H1 (cell line): ENCODE data around the gene KIAA1671. TPM values are rescaled to one million over a fixed set of nuclear protein-coding genes. Genes with fewer than 3 reads are reported as not detected.

Experiments used
- CTCF ChIA-PET: fragments of 300-600 bp; sonication (Branson Sonifier 250); formaldehyde crosslinking; loops from one replicate; lab custom pipeline; 2021; ENCODE audit not compliant: partially characterized antibody; lab: Charles Lee
- POLR2A ChIA-PET: fragments of 300-600 bp; sonication (Branson Sonifier 250); formaldehyde crosslinking; loops from one replicate; lab custom pipeline; 2021; ENCODE audit warnings: inconsistent platforms; ENCODE audit not compliant: partially characterized antibody; lab: Charles Lee
- DNase-seq, 2 experiments: peaks; one replicate each; pipeline versions ENCODE4 v3.0.0 to v3.0.0-alpha.2; 2010 to 2022; ENCODE audit warnings: low spot score in 2 of 2, low read depth in 1 of 2, mixed read lengths in 1 of 2
- FAIRE-seq: peaks from 2 replicates; lab custom pipeline; 2011; peaks lifted over from hg19 to GRCh38; lab: Jason Lieb, UNC
- H2AFZ ChIP-seq: 2 replicates; pipeline ENCODE4 v1.8.1; 2012; ENCODE audit warnings: low read length, inconsistent platforms
- H2AK5ac ChIP-seq: 2 replicates; pipeline ENCODE4 v1.6.1; 2013; ENCODE audit warnings: low read depth, low read length
- H2BK120ac ChIP-seq: replicated peaks from 2 replicates; pipeline ENCODE3; 2013; ENCODE audit warnings: low read depth, low read length, inconsistent platforms
- H2BK12ac ChIP-seq: 2 replicates; pipeline ENCODE4 v1.6.1; 2013; ENCODE audit warnings: low read depth, low read length
- H2BK15ac ChIP-seq: 2 replicates; pipeline ENCODE4 v1.6.1; 2013; ENCODE audit warnings: low read length
- H2BK20ac ChIP-seq: 2 replicates; pipeline ENCODE4 v1.6.1; 2013; ENCODE audit warnings: low read length
- H2BK5ac ChIP-seq: 2 replicates; pipeline ENCODE4 v1.6.1; 2013; ENCODE audit warnings: low read depth, low read length
- H3K14ac ChIP-seq: 2 replicates; pipeline ENCODE4 v1.6.1; 2013; ENCODE audit warnings: inconsistent platforms; ENCODE audit not compliant: insufficient read length
- H3K18ac ChIP-seq: 2 replicates; pipeline ENCODE4 v1.6.1; 2013; ENCODE audit warnings: low read length; ENCODE audit errors: extremely low read depth
- H3K23ac ChIP-seq: 2 replicates; pipeline ENCODE4 v1.6.1; 2013; ENCODE audit warnings: inconsistent platforms; ENCODE audit not compliant: insufficient read length
- H3K23me2 ChIP-seq: 2 replicates; pipeline ENCODE4 v1.6.1; 2013; ENCODE audit warnings: low read depth, low read length
- H3K27ac ChIP-seq: 2 replicates; pipeline ENCODE4 v1.6.1; 2011; ENCODE audit warnings: low read depth, low read length, inconsistent platforms
- H3K27me3 ChIP-seq, 4 experiments: replicated peaks in 1 of 4; 1 replicate in 1 of 4; 2 replicates in 3 of 4; pipeline versions ENCODE4 v1.6.1 to v1.8.1; 2011 to 2013; ENCODE audit warnings: low read length in 3 of 4, mild to moderate bottlenecking in 3 of 4, inconsistent platforms in 2 of 4, mixed read lengths in 2 of 4, moderate library complexity in 1 of 4; ENCODE audit not compliant: control insufficient read depth in 3 of 4, insufficient read depth in 3 of 4; ENCODE audit errors: extremely low read depth in 1 of 4
- H3K36me3 ChIP-seq, 4 experiments: 2 replicates each; pipeline versions ENCODE4 v1.6.1 to v1.8.1; 2011 to 2013; ENCODE audit warnings: mild to moderate bottlenecking in 4 of 4, low read length in 3 of 4, moderate library complexity in 2 of 4, control low read depth in 1 of 4, inconsistent platforms in 1 of 4; ENCODE audit not compliant: insufficient read depth in 4 of 4, control insufficient read depth in 2 of 4
- H3K4ac ChIP-seq: replicated peaks from 2 replicates; pipeline ENCODE3; 2013; ENCODE audit warnings: low read length, low read depth, mixed read lengths, inconsistent platforms; ENCODE audit not compliant: insufficient read length
- H3K4me1 ChIP-seq, 4 experiments: replicated peaks in 1 of 4; 1 replicate in 1 of 4; 2 replicates in 3 of 4; pipeline versions ENCODE4 v1.6.1 to v1.8.1; 2011 to 2013; ENCODE audit warnings: low read length in 3 of 4, inconsistent platforms in 2 of 4, mixed read lengths in 1 of 4; ENCODE audit not compliant: insufficient read depth in 4 of 4, control insufficient read depth in 3 of 4
- H3K4me2 ChIP-seq, 2 experiments: 2 replicates each; pipeline versions ENCODE4 v1.6.1 to v1.8.1; 2011 to 2013; ENCODE audit warnings: low read depth in 2 of 2, low read length in 2 of 2, control low read depth in 1 of 2, inconsistent platforms in 1 of 2, mild to moderate bottlenecking in 1 of 2; ENCODE audit not compliant: insufficient read depth in 1 of 2
- H3K4me3 ChIP-seq, 4 experiments: fragments of 200-600, 300-600 bp in 1 of 4; sonication (generic), shearing (Covaris generic), sonication (Bioruptor Twin) in 1 of 4; 2 replicates each; pipeline versions ENCODE4 v1.5.1 to v1.8.1; 2011 to 2016; ENCODE audit warnings: low read length in 4 of 4, low read depth in 3 of 4, control low read depth in 2 of 4, inconsistent platforms in 2 of 4, mild to moderate bottlenecking in 2 of 4, mixed read lengths in 1 of 4, moderate library complexity in 1 of 4; ENCODE audit not compliant: insufficient read depth in 2 of 4; ENCODE audit errors: extremely low read depth in 1 of 4
- H3K56ac ChIP-seq: replicated peaks from 2 replicates; pipeline ENCODE3; 2013; ENCODE audit warnings: low read depth, mild to moderate bottlenecking, mixed read lengths, low read length, inconsistent platforms; ENCODE audit not compliant: insufficient read length
- H3K79me1 ChIP-seq: 2 replicates; pipeline ENCODE4 v1.6.1; 2013; ENCODE audit warnings: low read depth, low read length, control low read depth
- H3K79me2 ChIP-seq, 2 experiments: 2 replicates each; pipeline versions ENCODE4 v1.6.1 to v1.8.1; 2012 to 2013; ENCODE audit warnings: low read length in 2 of 2, mild to moderate bottlenecking in 2 of 2, inconsistent platforms in 1 of 2; ENCODE audit not compliant: insufficient read depth in 2 of 2, control insufficient read depth in 1 of 2
- H3K9ac ChIP-seq, 4 experiments: replicated peaks in 1 of 4; 1 replicate in 1 of 4; 2 replicates in 3 of 4; pipeline versions ENCODE4 v1.6.1 to v1.8.1; 2011 to 2013; ENCODE audit warnings: low read depth in 3 of 4, low read length in 3 of 4, control low read depth in 2 of 4, mild to moderate bottlenecking in 2 of 4, moderate library complexity in 2 of 4, inconsistent platforms in 1 of 4; ENCODE audit errors: extremely low read depth in 1 of 4
- H3K9me3 ChIP-seq, 2 experiments: 2 replicates each; pipeline versions ENCODE4 v1.6.1 to v1.8.1; 2012 to 2013; ENCODE audit warnings: mild to moderate bottlenecking in 2 of 2, moderate library complexity in 2 of 2, control low read depth in 1 of 2, inconsistent platforms in 1 of 2, low read depth in 1 of 2, low read length in 1 of 2, mixed read lengths in 1 of 2; ENCODE audit not compliant: insufficient read depth in 2 of 2
- H4K20me1 ChIP-seq, 2 experiments: replicated peaks in 1 of 2; 2 replicates each; pipeline versions ENCODE3 to v1.8.1; 2011 to 2013; ENCODE audit warnings: inconsistent platforms in 2 of 2, low read length in 2 of 2, mild to moderate bottlenecking in 1 of 2; ENCODE audit not compliant: insufficient read depth in 2 of 2, control insufficient read depth in 1 of 2
- H4K5ac ChIP-seq: 2 replicates; pipeline ENCODE4 v1.6.1; 2013; ENCODE audit warnings: low read length, low read depth, mixed read lengths, inconsistent platforms; ENCODE audit not compliant: insufficient read length
- H4K8ac ChIP-seq: 2 replicates; pipeline ENCODE4 v1.8.0; 2013; ENCODE audit warnings: mild to moderate bottlenecking, moderate library complexity, low read length, inconsistent platforms; ENCODE audit not compliant: insufficient read depth; ENCODE audit errors: extremely low read depth
- H4K91ac ChIP-seq: replicated peaks from 2 replicates; pipeline ENCODE3; 2013; ENCODE audit warnings: low read length, mixed read lengths, inconsistent platforms; ENCODE audit not compliant: insufficient read length
- SRF ChIP-seq: IDR thresholded peaks from 2 replicates; pipeline ENCODE4 v1.6.1; 2011; ENCODE audit warnings: mild to moderate bottlenecking, low read depth, low read length, moderate library complexity
- WGBS, 2 experiments: shearing (Covaris generic) in 1 of 2; methylation state at CpG; one replicate each; pipeline versions ENCODE4 v1.1.6 to v1.1.7; 2013 to 2015; ENCODE audit warnings: low lambda C conversion rate in 2 of 2, mixed read lengths in 2 of 2, inconsistent platforms in 1 of 2, low coverage in 1 of 2, missing lambda C conversion rate in 1 of 2; ENCODE audit not compliant: insufficient replicate concordance in 2 of 2, insufficient coverage in 1 of 2, insufficient read length in 1 of 2; ENCODE audit errors: extremely low coverage in 1 of 2, missing lambda C conversion rate in 1 of 2; 5-methylcytosine and 5-hydroxymethylcytosine counted together
- polyA plus RNA-seq, 7 experiments: library from polyadenylated mRNA; depleted of rRNA in 3 of 7; stranded (reverse) in 5 of 7; unstranded in 2 of 7; fragments of >200 nt in 5 of 7; fragments of 200-250 nt in 2 of 7; gene quantifications; 1 replicate in 5 of 7; 2 replicates in 1 of 7; 4 replicates in 1 of 7; pipeline versions ENCODE4 v1.2.1 to v1.2.3, GENCODE V29; 2011 to 2013; ENCODE audit warnings: missing spikeins in 2 of 7, mixed read lengths in 2 of 7
- total RNA-seq: library from RNA; stranded (reverse); fragmentation: NEBNext Ultra II Directional; extraction: Animal tissue kit (Norgen Biotek cat#: 25700); gene quantifications from 2 replicates; pipeline ENCODE4 v1.2.1, GENCODE V29; 2021

KIAA1671 gene
- total and polyA plus RNA-seq, 2 of the 8 experiments (the other 6 are each of a cell fraction or from before 2014, with no cell fraction given), result 6.4 to 23.9 TPM

DNA sequence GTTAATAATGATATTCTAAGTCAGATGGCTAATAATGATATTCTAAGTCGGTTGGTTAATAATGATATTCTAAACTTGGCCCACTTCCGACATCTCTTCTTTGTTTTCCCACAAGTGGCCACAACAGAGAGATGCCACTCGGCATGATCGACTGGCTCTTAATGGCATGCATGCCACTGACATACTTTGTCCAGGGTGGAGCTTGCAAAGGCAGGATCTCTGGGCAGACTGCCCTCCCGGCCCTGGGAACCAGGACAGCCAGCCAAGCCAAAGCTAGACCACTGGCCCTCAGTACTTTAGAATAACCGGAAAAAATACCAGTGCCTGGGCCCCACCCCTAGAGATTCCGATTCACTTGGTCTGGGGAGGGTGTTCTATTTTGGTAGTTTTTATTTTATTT, 78.1 kb downstream of the KIAA1671 start:
- 92% methylated on average over 7 of the region's 7 CpGs; no CpG with 5 or more reads in 1 of the 2 experiments for WGBS, 2 experiments
- no peak overlapping the region for H3K4ac ChIP-seq
- no peak overlapping the region for H4K5ac ChIP-seq
- H3K27me3 ChIP-seq, result no peaks in the 10 kb centered on the region
- no peaks in the 10 kb centered on the region for H3K79me1 ChIP-seq
- no peak overlapping the region for H3K14ac ChIP-seq
- no peaks in the 10 kb centered on the region for H3K9me3 ChIP-seq
- H4K20me1 ChIP-seq, result no peaks in the 10 kb centered on the region
- H2AK5ac ChIP-seq, result no peak overlapping the region
- ChIA-PET CTCF (interaction anchor here (0.8 to 9.4 kb wide), 7 partner anchors 10 to 92 kb away, joined by 3 to 110 read pairs (median 14); partner anchors contain the start of genes KIAA1671 and LHFPL7), POLR2A (interaction anchor here (1.4 kb wide), 1 partner anchor 77 kb away, joined by 4 read pairs; no protein-coding TSS in a partner anchor)
- no peak overlapping the region for H3K18ac ChIP-seq
- no peak overlapping the region for H2BK15ac ChIP-seq
- no peaks in the 10 kb centered on the region for H3K79me2 ChIP-seq
- H2BK120ac ChIP-seq, result no peak overlapping the region
- no peak overlapping the region for H3K56ac ChIP-seq
- no peaks in the 10 kb centered on the region for H3K23me2 ChIP-seq
- H3K36me3 ChIP-seq, result no peaks in the 10 kb centered on the region
- H2AFZ ChIP-seq, result no peak overlapping the region
- H4K8ac ChIP-seq, result no peak overlapping the region
- no peak overlapping the region for H3K9ac ChIP-seq
- no peak overlapping the region for H3K27ac ChIP-seq
- DNase-seq (no peak), FAIRE-seq (no peak)
- no peak overlapping the region for H4K91ac ChIP-seq
- H2BK20ac ChIP-seq, result no peak overlapping the region
- H3K23ac ChIP-seq, result no peak overlapping the region
- H3K4me3 ChIP-seq, result no peak overlapping the region
- H2BK12ac ChIP-seq, result no peak overlapping the region
- H3K4me2 ChIP-seq, result no peak overlapping the region
- H3K4me1 ChIP-seq, result no peaks in the 10 kb centered on the region; a peak in 1 of 7 replicates
- no peak overlapping the region for H2BK5ac ChIP-seq
- no peak for TF ChIP-seq SRF
